ENCODE results near the gene PCK1. TPM values are rescaled to one million over a fixed set of nuclear protein-coding genes. Genes with fewer than 3 reads are reported as not detected.

PCK1 gene
- total and polyA plus RNA-seq, 5 experiments from 2014 or later = not detected

GRCh38 chr20:57558614-57559288 lies 2.2 kb upstream of the PCK1 start:
- peak in 1 of 10 donors; percentile 31 for DNase-seq
- H3K27ac Mint-ChIP-seq = peak overlapping the region in 1 of 10 donors; percentile 24
- H3K9me3 Mint-ChIP-seq = no peaks in the 10 kb centered on the region
- H3K36me3 Mint-ChIP-seq = no peaks in the 10 kb centered on the region
- no peak for ATAC-seq
- H3K4me1 Mint-ChIP-seq = no peaks in the 10 kb centered on the region
- POLR2A ChIA-PET = no interaction called here
- peaks cover 10 to 40% (median 19%) of the 10 kb centered on the region in 5 donors for H3K27me3 Mint-ChIP-seq
- H3K4me3 Mint-ChIP-seq = no peak overlapping the region

GRCh38 chr20:57559289-57559634 lies 1.6 kb upstream of the PCK1 start:
- POLR2A ChIA-PET = no interaction called here
- Mint-ChIP-seq H3K27me3 (peaks cover 10 to 40% (median 19%) of the 10 kb centered on the region in 5 donors), H3K9me3 (no peaks in the 10 kb centered on the region), H3K27ac (no peak overlapping the region), H3K4me1 (no peaks in the 10 kb centered on the region), H3K4me3 (no peak overlapping the region), H3K36me3 (no peaks in the 10 kb centered on the region)
- DNase-seq (no peak), ATAC-seq (no peak)

- POLR2A ChIA-PET = no interaction called here
- Mint-ChIP-seq H3K27me3 (peaks cover 10 to 40% (median 22%) of the 10 kb centered on the region in 5 donors), H3K27ac (peak overlapping the region in 1 of 10 donors; percentile 36), H3K36me3 (no peaks in the 10 kb centered on the region), H3K4me3 (no peak overlapping the region), H3K9me3 (no peaks in the 10 kb centered on the region), H3K4me1 (no peaks in the 10 kb centered on the region)
- DNase-seq (peak in 1 of 10 donors; percentile 22), ATAC-seq (no peak)
Observed at GRCh38 chr20:57559658-57560553, 1.0 kb upstream of the PCK1 start.

GRCh38 chr20:57561356-57562279 lies 708 bp downstream of the PCK1 start:
- POLR2A ChIA-PET = no interaction called here
- Mint-ChIP-seq H3K27ac (no peak overlapping the region), H3K36me3 (no peaks in the 10 kb centered on the region), H3K27me3 (peaks cover 10 to 40% (median 22%) of the 10 kb centered on the region in 5 donors), H3K9me3 (no peaks in the 10 kb centered on the region), H3K4me1 (no peaks in the 10 kb centered on the region), H3K4me3 (no peak overlapping the region)
- ATAC-seq (no peak), DNase-seq (peak in 1 of 10 donors; percentile 30)

GRCh38 chr20:57562541-57563465 lies 1.9 kb downstream of the PCK1 start:
- peaks cover 5 to 35% (median 14%) of the 10 kb centered on the region in 5 donors for H3K27me3 Mint-ChIP-seq
- DNase-seq (peak in 1 of 10 donors; percentile 52), ATAC-seq (no peak)
- no peak overlapping the region for H3K4me3 Mint-ChIP-seq
- H3K9me3 Mint-ChIP-seq = no peaks in the 10 kb centered on the region
- no peaks in the 10 kb centered on the region for H3K4me1 Mint-ChIP-seq
- H3K27ac Mint-ChIP-seq = peak overlapping the region in 1 of 10 donors; percentile 60
- no peaks in the 10 kb centered on the region for H3K36me3 Mint-ChIP-seq
- POLR2A ChIA-PET = no interaction called here

- POLR2A ChIA-PET = no interaction called here
Observed at GRCh38 chr20:57563522-57563921, 2.6 kb downstream of the PCK1 start.

GRCh38 chr20:57564180-57564802 lies 3.4 kb downstream of the PCK1 start:
- ATAC-seq = no peak
- no peaks in the 10 kb centered on the region for H3K9me3 Mint-ChIP-seq
- H3K36me3 Mint-ChIP-seq = no peaks in the 10 kb centered on the region
- no peak overlapping the region for H3K27ac Mint-ChIP-seq
- no peak overlapping the region for H3K4me3 Mint-ChIP-seq
- no peaks in the 10 kb centered on the region for H3K4me1 Mint-ChIP-seq
- peaks cover 0 to 34% (median 19%) of the 10 kb centered on the region in 5 donors for H3K27me3 Mint-ChIP-seq
- POLR2A ChIA-PET = no interaction called here
- DNase-seq = peak in 1 of 10 donors; percentile 3

More at GRCh38 chr20:57563522-57563921, 2.6 kb downstream of the PCK1 start:
- H3K4me3 Mint-ChIP-seq = no peak overlapping the region
- H3K9me3 Mint-ChIP-seq = no peaks in the 10 kb centered on the region
- DNase-seq (peak in 1 of 10 donors; percentile 15), ATAC-seq (no peak)
- H3K27ac Mint-ChIP-seq = peak overlapping the region in 1 of 10 donors; percentile 60
- H3K36me3 Mint-ChIP-seq = no peaks in the 10 kb centered on the region
- H3K4me1 Mint-ChIP-seq = no peaks in the 10 kb centered on the region
- peaks cover 0 to 35% (median 16%) of the 10 kb centered on the region in 5 donors for H3K27me3 Mint-ChIP-seq

- Mint-ChIP-seq H3K4me1 (no peaks in the 10 kb centered on the region), H3K4me3 (no peak overlapping the region), H3K27me3 (peaks cover 0 to 33% (median 17%) of the 10 kb centered on the region in 5 donors), H3K9me3 (no peaks in the 10 kb centered on the region), H3K27ac (peak overlapping the region in 1 of 10 donors; percentile 7), H3K36me3 (no peaks in the 10 kb centered on the region)
- POLR2A ChIA-PET = no interaction called here
- no peak for ATAC-seq
- DNase-seq = peak in 1 of 10 donors; percentile 30
Observed at GRCh38 chr20:57564951-57565642, 4.2 kb downstream of the PCK1 start.

GRCh38 chr20:57566399-57566798 lies 5.5 kb downstream of the PCK1 start:
- DNase-seq (no peak), ATAC-seq (no peak)
- no peaks in the 10 kb centered on the region for H3K9me3 Mint-ChIP-seq
- H3K27ac Mint-ChIP-seq = no peak overlapping the region
- no peak overlapping the region for H3K4me3 Mint-ChIP-seq
- H3K27me3 Mint-ChIP-seq = peaks cover 0 to 27% (median 18%) of the 10 kb centered on the region in 5 donors
- H3K36me3 Mint-ChIP-seq = no peaks in the 10 kb centered on the region
- no peaks in the 10 kb centered on the region for H3K4me1 Mint-ChIP-seq
- POLR2A ChIA-PET = no interaction called here

GRCh38 chr20:57566803-57567459 lies 6.0 kb downstream of the PCK1 start:
- H3K27ac Mint-ChIP-seq = no peak overlapping the region
- no peaks in the 10 kb centered on the region for H3K36me3 Mint-ChIP-seq
- no peaks in the 10 kb centered on the region for H3K9me3 Mint-ChIP-seq
- peak in 1 of 10 donors; percentile 14 for DNase-seq
- no peak overlapping the region for H3K4me3 Mint-ChIP-seq
- no peaks in the 10 kb centered on the region for H3K4me1 Mint-ChIP-seq
- ATAC-seq = no peak
- POLR2A ChIA-PET = no interaction called here
- peaks cover 0 to 27% (median 19%) of the 10 kb centered on the region in 5 donors for H3K27me3 Mint-ChIP-seq
